ENCODE data around the gene TMEM43.

The TMEM43 gene

GRCh38 chr3:14178247-14179113 is 53.6 kb downstream of the TMEM43 start, which contains the start of the genes LSM3 and XPC:
Gene LSM3 (plus strand): TSS chr3:14178817. CDS start chr3:14178861, 44 bp downstream.
Gene XPC (minus strand): TSS chr3:14178601. CDS start chr3:14178568, 33 bp downstream.
- no peaks in the 10 kb centered on the region for H3K9me3 ChIP-seq (ENCODE audit: insufficient read depth, low read length, severe bottlenecking)
- peaks cover 69% of the 10 kb centered on the region for H3K79me2 ChIP-seq (ENCODE audit: insufficient read depth, low read length)
- no peaks in the 10 kb centered on the region for H3K27me3 ChIP-seq (ENCODE audit: insufficient read depth, low read length, poor library complexity)
- peak within 1 kb of the TSS; percentile 82 to 84 for H3K4me3 ChIP-seq (ENCODE audit: low read depth in 1 of 2, low read length in 2 of 2)
- H4K20me1 ChIP-seq (ENCODE audit: insufficient read depth, low read length), result peaks cover 31% of the 10 kb centered on the region
- H3K36me3 ChIP-seq (ENCODE audit: insufficient read depth, low read length), result peaks cover 27% of the 10 kb centered on the region
- H3K4me1 ChIP-seq (ENCODE audit: insufficient read depth, low read length), result peaks cover 82% of the 10 kb centered on the region
- ATAC-seq (ENCODE audit: insufficient read depth, low read depth) (peak; percentile 84), DNase-seq (peak; percentile 97)
- H3K9ac ChIP-seq (ENCODE audit: low read depth, low read length), result peak within 1 kb of the TSS; percentile 67
- H3K27ac ChIP-seq (ENCODE audit: low read length), result peak within 1 kb of the TSS; percentile 83
- H2AFZ ChIP-seq (ENCODE audit: low read depth, low read length), result peak within 1 kb of the TSS; percentile 90
- TF ChIP-seq, protein P1, sequence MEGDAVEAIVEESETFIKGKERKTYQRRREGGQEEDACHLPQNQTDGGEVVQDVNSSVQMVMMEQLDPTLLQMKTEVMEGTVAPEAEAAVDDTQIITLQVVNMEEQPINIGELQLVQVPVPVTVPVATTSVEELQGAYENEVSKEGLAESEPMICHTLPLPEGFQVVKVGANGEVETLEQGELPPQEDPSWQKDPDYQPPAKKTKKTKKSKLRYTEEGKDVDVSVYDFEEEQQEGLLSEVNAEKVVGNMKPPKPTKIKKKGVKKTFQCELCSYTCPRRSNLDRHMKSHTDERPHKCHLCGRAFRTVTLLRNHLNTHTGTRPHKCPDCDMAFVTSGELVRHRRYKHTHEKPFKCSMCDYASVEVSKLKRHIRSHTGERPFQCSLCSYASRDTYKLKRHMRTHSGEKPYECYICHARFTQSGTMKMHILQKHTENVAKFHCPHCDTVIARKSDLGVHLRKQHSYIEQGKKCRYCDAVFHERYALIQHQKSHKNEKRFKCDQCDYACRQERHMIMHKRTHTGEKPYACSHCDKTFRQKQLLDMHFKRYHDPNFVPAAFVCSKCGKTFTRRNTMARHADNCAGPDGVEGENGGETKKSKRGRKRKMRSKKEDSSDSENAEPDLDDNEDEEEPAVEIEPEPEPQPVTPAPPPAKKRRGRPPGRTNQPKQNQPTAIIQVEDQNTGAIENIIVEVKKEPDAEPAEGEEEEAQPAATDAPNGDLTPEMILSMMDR (IDR thresholded peaks at IDR 0.05; ENCODE audit: borderline replicate concordance, extremely low read depth, low read length, poor library complexity, severe bottlenecking), result no peak
- no peak for TF ChIP-seq EZH2 (IDR thresholded peaks at IDR 0.05; ENCODE audit: borderline replicate concordance, low read depth, low read length, severe bottlenecking)
- peak within 1 kb of the TSS; percentile 82 for H3K4me2 ChIP-seq (ENCODE audit: insufficient read depth, low read length)

DNA sequence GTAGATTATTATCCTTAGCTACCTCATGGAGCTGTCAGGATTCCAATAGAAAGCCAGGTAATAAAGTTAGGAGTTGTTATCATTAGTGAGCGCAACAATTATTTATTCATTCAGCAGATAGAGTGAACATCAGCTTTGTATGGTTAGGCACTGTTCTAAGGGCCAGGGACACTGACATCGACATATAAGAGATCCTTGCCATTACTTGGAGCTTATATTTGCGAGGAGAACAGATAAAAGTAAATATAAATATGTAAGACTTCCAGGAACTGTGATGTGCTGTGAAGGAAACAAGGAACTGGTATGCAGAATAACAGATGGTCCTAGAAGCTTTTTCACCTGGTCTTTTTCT is 54.2 kb downstream of the TMEM43 start:
- Histone ChIP-seq H2AFZ (ENCODE audit: low read depth, low read length) (peak overlapping the region; percentile 90), H3K36me3 (ENCODE audit: insufficient read depth, low read length) (peaks cover 33% of the 10 kb centered on the region), H3K9ac (ENCODE audit: low read depth, low read length) (peak overlapping the region; percentile 67), H3K27me3 (ENCODE audit: insufficient read depth, low read length, poor library complexity) (no peaks in the 10 kb centered on the region), H3K27ac (ENCODE audit: low read length) (peak overlapping the region; percentile 82), H3K4me3 (ENCODE audit: low read depth in 1 of 2, low read length in 2 of 2) (peak overlapping the region; percentile 82 to 84), H3K4me2 (ENCODE audit: insufficient read depth, low read length) (peak overlapping the region; percentile 78), H3K9me3 (ENCODE audit: insufficient read depth, low read length, severe bottlenecking) (no peaks in the 10 kb centered on the region), H3K79me2 (ENCODE audit: insufficient read depth, low read length) (peaks cover 75% of the 10 kb centered on the region), H3K4me1 (ENCODE audit: insufficient read depth, low read length) (peaks cover 81% of the 10 kb centered on the region), H4K20me1 (ENCODE audit: insufficient read depth, low read length) (peaks cover 34% of the 10 kb centered on the region)
- DNase-seq, result no peak
- ATAC-seq (ENCODE audit: insufficient read depth, low read depth), result no peak
- no peak for TF ChIP-seq EZH2 (IDR thresholded peaks at IDR 0.05; ENCODE audit: borderline replicate concordance, low read depth, low read length, severe bottlenecking)
- TF ChIP-seq, protein P1 (IDR thresholded peaks at IDR 0.05; ENCODE audit: borderline replicate concordance, extremely low read depth, low read length, poor library complexity, severe bottlenecking), result no peak

DNA sequence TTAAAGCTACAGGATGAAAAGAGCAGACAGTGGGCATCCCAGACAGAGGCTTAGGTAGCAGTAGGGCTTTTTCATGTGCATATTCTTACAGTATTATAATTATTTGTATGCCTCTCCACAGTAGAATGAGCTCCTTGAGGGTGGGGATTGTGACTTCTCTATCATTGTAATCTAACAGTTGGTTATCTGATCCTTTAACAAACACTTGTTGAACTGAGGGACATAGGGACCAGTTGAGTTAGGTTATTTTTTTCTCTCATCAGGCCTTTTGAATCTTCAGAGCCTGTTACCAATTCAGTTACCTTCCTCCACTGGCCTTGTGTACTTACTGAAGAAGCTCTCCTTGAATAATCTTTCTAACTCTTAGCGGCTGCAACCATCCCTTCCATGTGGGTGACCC is 54.9 kb downstream of the TMEM43 start:
- ATAC-seq (ENCODE audit: insufficient read depth, low read depth), result no peak
- peak overlapping the region; percentile 78 for H3K4me2 ChIP-seq (ENCODE audit: insufficient read depth, low read length)
- H3K36me3 ChIP-seq (ENCODE audit: insufficient read depth, low read length), result peaks cover 35% of the 10 kb centered on the region
- peaks cover 72% of the 10 kb centered on the region for H3K79me2 ChIP-seq (ENCODE audit: insufficient read depth, low read length)
- H3K4me3 ChIP-seq (ENCODE audit: low read depth in 1 of 2, low read length in 2 of 2), result peak overlapping the region; percentile 82 to 84; a peak in 3 of 4 replicates
- H3K4me1 ChIP-seq (ENCODE audit: insufficient read depth, low read length), result peaks cover 74% of the 10 kb centered on the region
- H3K9me3 ChIP-seq (ENCODE audit: insufficient read depth, low read length, severe bottlenecking), result no peaks in the 10 kb centered on the region
- H4K20me1 ChIP-seq (ENCODE audit: insufficient read depth, low read length), result peaks cover 32% of the 10 kb centered on the region
- no peaks in the 10 kb centered on the region for H3K27me3 ChIP-seq (ENCODE audit: insufficient read depth, low read length, poor library complexity)
- no peak for DNase-seq
- peak overlapping the region; percentile 82 for H3K27ac ChIP-seq (ENCODE audit: low read length)
- H3K9ac ChIP-seq (ENCODE audit: low read depth, low read length), result peak overlapping the region; percentile 67
- TF ChIP-seq, protein P1 (IDR thresholded peaks at IDR 0.05; ENCODE audit: borderline replicate concordance, extremely low read depth, low read length, poor library complexity, severe bottlenecking), result no peak
- no peak for TF ChIP-seq EZH2 (IDR thresholded peaks at IDR 0.05; ENCODE audit: borderline replicate concordance, low read depth, low read length, severe bottlenecking)
- H2AFZ ChIP-seq (ENCODE audit: low read depth, low read length), result no peak overlapping the region
